ENCODE results near the gene NFATC4. TPM values are rescaled to one million over a fixed set of nuclear protein-coding genes. Genes with fewer than 3 reads are reported as not detected.

The NFATC4 gene
- total and polyA plus RNA-seq, 2 of the 4 experiments (the other 2 are of a cell fraction): 15.6 to 35.8 TPM

GRCh38 chr14:24334431-24335291, 33.3 kb upstream of the NFATC4 start, which contains the start of gene ADCY4:
Gene ADCY4, minus strand, starts transcription at chr14:24335071. Its CDS starts 419 bp downstream, at chr14:24334652.
- H2AK9ac ChIP-seq (replicated peaks; ENCODE audit: low read depth, low read length, poor library complexity): no peak within 1 kb of the TSS
- peak within 1 kb of the TSS; percentile 38; the same call in 1 of the 2 replicates for H3K4me3 ChIP-seq (ENCODE audit: insufficient read depth, low read depth, low read length)
- no peak within 1 kb of the TSS for H2BK120ac ChIP-seq (ENCODE audit: low read depth, low read length)
- no peak within 1 kb of the TSS for H2BK20ac ChIP-seq (ENCODE audit: low read depth, low read length)
- H3K9me3 ChIP-seq (ENCODE audit: control insufficient read depth, insufficient read depth, low read length): no peaks in the 10 kb centered on the region; the same call in 1 of the 2 replicates
- BruUV-seq (replicated peaks): no TSS peak
- no peak within 1 kb of the TSS for H3K56ac ChIP-seq (ENCODE audit: extremely low read depth, insufficient read depth, low read length)
- no peaks in the 10 kb centered on the region; the same call in 1 of the 2 replicates for H3K9me1 ChIP-seq (ENCODE audit: insufficient read depth, low read length)
- WGBS, 2 experiments (ENCODE audit: extremely low coverage in 2 of 2, insufficient read length in 1 of 2): 13% methylated on average over 21 of the region's 65 CpGs; no CpG with 5 or more reads in 1 of the 2 experiments
- TF ChIP-seq RCOR1 (IDR thresholded peaks at IDR 0.05; ENCODE audit: insufficient replicate concordance, low read length) (no peak), RFX5 (IDR thresholded peaks at IDR 0.05; ENCODE audit: low read depth, low read length) (no peak), BHLHE40 (IDR thresholded peaks at IDR 0.05; ENCODE audit: low read depth, low read length) (no peak), MAZ (IDR thresholded peaks at IDR 0.05; ENCODE audit: borderline replicate concordance, low read depth, low read length) (no peak), CEBPB (IDR thresholded peaks at IDR 0.05; ENCODE audit: low read depth, low read length) (no peak), CHD1 (IDR thresholded peaks at IDR 0.05; ENCODE audit: low read depth, low read length) (no peak), USF2 (IDR thresholded peaks at IDR 0.05; ENCODE audit: low read depth, low read length) (no peak), NFE2L2 (IDR thresholded peaks at IDR 0.05; ENCODE audit: low read depth, low read length) (no peak), POLR2A (IDR thresholded peaks at IDR 0.05; ENCODE audit: low read depth, low read length) (no peak), SMC3 (IDR thresholded peaks at IDR 0.05; ENCODE audit: low read depth, low read length) (no peak), CTCF (conservative IDR thresholded peaks at IDR 0.05; ENCODE audit: low read depth, low read length) (no peak), MXI1 (IDR thresholded peaks at IDR 0.05; ENCODE audit: borderline replicate concordance, low read depth, low read length) (no peak), FOS (IDR thresholded peaks at IDR 0.05; ENCODE audit: low read depth, low read length) (no peak), MAFK (IDR thresholded peaks at IDR 0.05; ENCODE audit: low read depth, low read length) (no peak)
- no peak within 1 kb of the TSS for H2BK5ac ChIP-seq (ENCODE audit: low read depth, low read length, poor library complexity, severe bottlenecking)
- no peak within 1 kb of the TSS for H3K14ac ChIP-seq (replicated peaks; ENCODE audit: low read depth, low read length)
- H3K18ac ChIP-seq (ENCODE audit: low read depth, low read length): no peak within 1 kb of the TSS
- no peak for DNase-seq
- H3K36me3 ChIP-seq (ENCODE audit: control insufficient read depth, insufficient read depth, low read length): no peaks in the 10 kb centered on the region
- H2AFZ ChIP-seq (replicated peaks; ENCODE audit: low read length, poor library complexity): peak within 1 kb of the TSS; percentile 76
- H3K4me1 ChIP-seq (ENCODE audit: control insufficient read depth, insufficient read depth, low read length): peaks cover 3% of the 10 kb centered on the region; the same call in 1 of the 2 replicates
- 0 out of 2 replicates have a peak within 1 kb of the TSS, but pooled peaks have one; percentile 16 for H2AK5ac ChIP-seq (ENCODE audit: low read depth, low read length)
- intact Hi-C loops (cut with micrococcal nuclease) (no loop called here), in situ Hi-C loops (cut with MboI; ENCODE audit: low sequenced_read_pairs) (loop anchor here (5.0 kb wide), 1 partner anchor 103 kb away; no protein-coding TSS in a partner anchor), dilution Hi-C loops (cut with HindIII; ENCODE audit: low sequenced_read_pairs, unreplicated experiment) (no loop called here)
- H3K9ac ChIP-seq (ENCODE audit: low read depth, low read length): no peak within 1 kb of the TSS
- no peak within 1 kb of the TSS for H4K8ac ChIP-seq (ENCODE audit: low read depth in 2 of 2, low read length in 2 of 2)
- no peak within 1 kb of the TSS for H2BK15ac ChIP-seq (ENCODE audit: low read depth, low read length)
- peak within 1 kb of the TSS; percentile 91 for H3K4me2 ChIP-seq (ENCODE audit: low read depth, low read length)
- no peak within 1 kb of the TSS for H3K27ac ChIP-seq (ENCODE audit: insufficient read depth, low read length)
- ChIA-PET CTCF (interaction anchor here (0.8 to 2.9 kb wide), 5 partner anchors 15 to 102 kb away, joined by 3 to 28 read pairs (median 7); no protein-coding TSS in a partner anchor), POLR2A (ENCODE audit: unreplicated experiment) (no interaction called here)
- H4K5ac ChIP-seq (ENCODE audit: low read depth, low read length): no peak within 1 kb of the TSS
- ATAC-seq (ENCODE audit: low read depth): peak; percentile 25
- peak within 1 kb of the TSS; percentile 27; the same call in 1 of the 2 replicates for H3K23ac ChIP-seq (ENCODE audit: low read depth, low read length)
- H3K79me1 ChIP-seq (ENCODE audit: low read depth in 1 of 2, low read length in 2 of 2): no peaks in the 10 kb centered on the region
- H3K27me3 ChIP-seq (ENCODE audit: control insufficient read depth, insufficient read depth, low read length): peaks cover 66% of the 10 kb centered on the region
- H3K4ac ChIP-seq (ENCODE audit: low read depth, low read length): no peak within 1 kb of the TSS
- H4K20me1 ChIP-seq (ENCODE audit: insufficient read depth, low read length): no peaks in the 10 kb centered on the region
- no peak within 1 kb of the TSS for H4K91ac ChIP-seq (ENCODE audit: insufficient read depth, low read depth, low read length)

All from IMR-90 (cell line).